ENCODE measurements around the gene GHRL.

- TF ChIP-seq CTCF (IDR thresholded peaks at IDR 0.05; ENCODE audit: low read depth, low read length, poor library complexity, severe bottlenecking) (peak; percentile 62), EZH2phosphoT487 (IDR thresholded peaks at IDR 0.05; ENCODE audit: borderline replicate concordance, low read length) (no peak)
Measured at GRCh38 chr3:10263646-10264363, 28.9 kb downstream of the GHRL start.
